Mesothelial cell of epicardium (in vitro differentiated cells): ENCODE results near the gene CALR. TPM values are rescaled to one million over a fixed set of nuclear protein-coding genes. Genes with fewer than 3 reads are reported as not detected.
A peak's percentile ranks its signal among the peaks of the same experiment; 100 is the strongest.

Source experiments
- DNase-seq, 2 experiments: peaks; one replicate each; pipeline ENCODE4 v3.0.0; 2021; ENCODE audit warnings: low spot score in 2 of 2; ENCODE audit not compliant: unreplicated experiment in 2 of 2
- H3K27ac Mint-ChIP-seq: 2 replicates; pipeline ENCODE4 v1.8.0; 2021; ENCODE audit warnings: mixed read lengths
- H3K27me3 Mint-ChIP-seq: 2 replicates; pipeline ENCODE4 v1.8.0; 2021; ENCODE audit warnings: low read depth, mixed read lengths
- H3K36me3 Mint-ChIP-seq: 2 replicates; pipeline ENCODE4 v1.8.0; 2021; ENCODE audit warnings: mixed read lengths
- H3K4me1 Mint-ChIP-seq: 2 replicates; pipeline ENCODE4 v1.8.0; 2021; ENCODE audit warnings: mixed read lengths
- H3K4me3 Mint-ChIP-seq: 2 replicates; pipeline ENCODE4 v1.8.0; 2021; ENCODE audit warnings: mild to moderate bottlenecking, moderate library complexity, mixed read lengths
- H3K9me3 Mint-ChIP-seq: 2 replicates; pipeline ENCODE4 v1.8.0; 2021; ENCODE audit warnings: mixed read lengths
- total RNA-seq: library from RNA; stranded (reverse); gene quantifications from 3 replicates; pipeline ENCODE4 v1.2.1, GENCODE V29; 2021
- TF ChIP-seq, protein P1 (sequence below): fragments of 200-600 bp; sonication (generic); IDR thresholded peaks from one replicate; pipeline ENCODE4 v1.5.0; 2021; ENCODE audit warnings: antibody characterized with exemption; ENCODE audit not compliant: unreplicated experiment

The CALR gene
- total RNA-seq, 1 donor from 2014 or later: 863 TPM

DNA sequence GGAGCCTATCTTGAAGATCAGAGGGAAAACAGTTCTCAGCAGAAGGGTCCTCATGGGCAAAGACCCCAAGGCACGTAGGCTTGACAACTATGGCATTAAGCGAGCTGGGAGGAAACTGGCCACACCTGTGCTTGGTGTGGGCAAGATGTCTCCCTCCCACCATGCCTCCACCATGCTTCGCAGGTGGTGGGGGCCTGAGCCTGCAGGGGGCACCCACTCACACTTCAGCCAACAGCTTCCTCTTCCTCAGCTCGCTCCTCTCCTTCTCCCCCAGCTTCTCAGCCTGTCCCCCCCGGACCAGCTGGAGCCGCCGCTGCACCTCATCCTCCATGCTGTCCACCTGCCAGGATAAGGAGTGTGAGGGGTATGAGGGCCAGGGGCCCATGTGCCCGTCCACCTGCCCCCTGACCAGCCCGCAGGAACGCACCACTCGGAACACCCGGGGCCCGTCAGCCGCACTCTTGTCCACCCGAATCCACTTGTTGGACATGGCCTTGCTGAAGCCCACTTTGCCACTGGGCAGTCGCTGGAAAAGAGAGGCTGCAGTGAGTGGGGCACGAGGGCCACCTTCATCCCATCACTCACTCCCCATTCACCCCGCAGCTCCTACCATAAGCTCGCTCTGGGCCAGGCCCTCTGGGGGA, 8.3 kb upstream of the CALR start:
- no peak overlapping the region for H3K4me3 Mint-ChIP-seq
- TF ChIP-seq, protein P1, sequence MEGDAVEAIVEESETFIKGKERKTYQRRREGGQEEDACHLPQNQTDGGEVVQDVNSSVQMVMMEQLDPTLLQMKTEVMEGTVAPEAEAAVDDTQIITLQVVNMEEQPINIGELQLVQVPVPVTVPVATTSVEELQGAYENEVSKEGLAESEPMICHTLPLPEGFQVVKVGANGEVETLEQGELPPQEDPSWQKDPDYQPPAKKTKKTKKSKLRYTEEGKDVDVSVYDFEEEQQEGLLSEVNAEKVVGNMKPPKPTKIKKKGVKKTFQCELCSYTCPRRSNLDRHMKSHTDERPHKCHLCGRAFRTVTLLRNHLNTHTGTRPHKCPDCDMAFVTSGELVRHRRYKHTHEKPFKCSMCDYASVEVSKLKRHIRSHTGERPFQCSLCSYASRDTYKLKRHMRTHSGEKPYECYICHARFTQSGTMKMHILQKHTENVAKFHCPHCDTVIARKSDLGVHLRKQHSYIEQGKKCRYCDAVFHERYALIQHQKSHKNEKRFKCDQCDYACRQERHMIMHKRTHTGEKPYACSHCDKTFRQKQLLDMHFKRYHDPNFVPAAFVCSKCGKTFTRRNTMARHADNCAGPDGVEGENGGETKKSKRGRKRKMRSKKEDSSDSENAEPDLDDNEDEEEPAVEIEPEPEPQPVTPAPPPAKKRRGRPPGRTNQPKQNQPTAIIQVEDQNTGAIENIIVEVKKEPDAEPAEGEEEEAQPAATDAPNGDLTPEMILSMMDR: no peak

DNA sequence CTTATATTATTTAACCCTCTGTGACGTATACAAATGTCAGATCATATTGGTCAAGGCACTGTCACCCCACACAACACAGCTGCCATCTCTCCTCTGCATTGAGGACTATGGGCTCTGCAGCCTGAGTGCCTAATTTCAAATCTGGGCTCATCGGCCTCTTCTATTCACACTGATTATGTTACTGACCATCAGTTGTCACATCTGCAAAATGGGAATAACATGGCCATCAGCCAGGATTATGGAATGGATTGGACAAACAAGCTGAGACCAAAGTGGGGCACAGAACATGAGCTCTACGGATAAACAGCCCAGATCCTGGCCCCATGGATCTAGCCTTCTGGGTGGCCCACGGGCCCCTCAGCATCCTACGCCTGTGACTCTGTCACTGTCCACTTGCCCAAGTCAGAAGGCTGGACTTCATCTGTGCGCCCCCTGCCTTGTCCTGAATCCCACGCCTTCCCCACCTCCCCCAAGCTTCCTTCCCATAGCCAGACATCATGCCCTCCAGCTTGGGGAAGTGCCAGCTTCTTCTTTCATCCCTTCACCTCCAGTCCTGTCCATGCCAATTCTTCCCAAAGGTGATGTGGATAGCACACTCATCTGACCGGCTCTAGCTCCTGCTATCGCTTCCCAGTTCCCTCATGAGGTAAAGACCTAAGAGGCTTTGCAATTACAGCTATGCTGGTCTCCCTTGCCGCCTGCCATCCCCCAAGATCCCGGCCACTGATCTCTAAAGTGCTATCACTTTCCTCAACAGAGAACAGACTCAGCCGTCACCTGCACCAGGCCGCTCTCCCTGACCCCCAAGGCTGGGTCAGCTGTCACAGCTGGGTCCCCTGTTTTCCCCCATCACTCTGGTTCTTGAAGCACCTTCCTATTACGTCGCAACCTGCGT, 5.8 kb upstream of the CALR start:
- Mint-ChIP-seq H3K4me1 (peaks cover 20% of the 10 kb centered on the region), H3K27ac (peak overlapping the region; percentile 84), H3K9me3 (no peaks in the 10 kb centered on the region), H3K36me3 (peaks cover 10% of the 10 kb centered on the region), H3K4me3 (peak overlapping the region; percentile 89), H3K27me3 (no peaks in the 10 kb centered on the region)
- TF ChIP-seq, protein P1: no peak
- no peak for DNase-seq

More for the DNA sequence above, 8.3 kb upstream of the CALR start:
- no peak overlapping the region for H3K27ac Mint-ChIP-seq
- no peaks in the 10 kb centered on the region for H3K9me3 Mint-ChIP-seq
- no peaks in the 10 kb centered on the region for H3K27me3 Mint-ChIP-seq
- peaks cover 17% of the 10 kb centered on the region for H3K36me3 Mint-ChIP-seq
- DNase-seq: no peak
- peaks cover 15% of the 10 kb centered on the region for H3K4me1 Mint-ChIP-seq

DNA sequence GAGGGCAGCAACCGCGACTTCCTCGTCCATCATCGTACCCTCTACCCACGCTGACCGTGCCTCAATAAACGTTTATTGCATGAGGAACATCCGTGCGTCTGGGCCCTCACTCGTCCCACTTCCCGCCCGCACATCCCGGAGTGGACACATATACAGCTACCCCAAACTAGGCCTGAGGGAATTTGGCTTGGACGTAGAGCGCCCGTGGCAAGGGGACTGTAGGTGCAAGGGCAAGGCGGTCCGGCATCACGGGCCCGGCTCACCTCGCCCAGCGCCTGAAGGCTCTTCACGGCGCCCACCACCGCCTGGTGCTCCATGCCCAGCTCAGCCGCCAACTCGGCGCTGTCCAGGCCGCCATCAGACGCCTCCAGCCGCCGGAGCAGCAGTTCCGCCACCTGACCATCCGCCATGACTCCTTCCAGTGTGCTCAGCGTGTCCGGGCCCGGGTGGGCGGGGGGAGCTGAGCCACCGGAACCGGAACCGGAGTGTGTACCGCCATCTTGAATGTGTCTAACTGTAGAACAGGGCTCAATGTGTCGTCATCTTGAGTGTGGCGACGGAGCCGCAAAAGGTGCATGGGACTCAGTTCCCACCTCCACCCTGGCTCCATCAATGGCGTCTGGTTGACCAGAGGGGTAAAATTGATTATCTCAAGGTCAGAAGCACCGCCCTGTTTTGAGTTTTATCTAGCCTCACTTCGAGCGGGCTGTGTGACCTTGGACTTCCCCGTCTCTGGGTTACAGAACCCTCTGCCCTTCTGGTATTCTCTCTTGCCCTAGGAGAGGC, 4.9 kb upstream of the CALR start, which contains the start of gene FARSA:
FARSA (minus strand) TSS at position 425 of the 786 bp plus-strand sequence; CDS start at position 410, 15 bp downstream.
- Mint-ChIP-seq H3K36me3 (peaks cover 5% of the 10 kb centered on the region), H3K27ac (peak within 1 kb of the TSS; percentile 84), H3K4me3 (peak within 1 kb of the TSS; percentile 89), H3K4me1 (peaks cover 23% of the 10 kb centered on the region), H3K9me3 (no peaks in the 10 kb centered on the region), H3K27me3 (no peaks in the 10 kb centered on the region)
- TF ChIP-seq, protein P1: no peak
- DNase-seq: peak; percentile 73 to 80

DNA sequence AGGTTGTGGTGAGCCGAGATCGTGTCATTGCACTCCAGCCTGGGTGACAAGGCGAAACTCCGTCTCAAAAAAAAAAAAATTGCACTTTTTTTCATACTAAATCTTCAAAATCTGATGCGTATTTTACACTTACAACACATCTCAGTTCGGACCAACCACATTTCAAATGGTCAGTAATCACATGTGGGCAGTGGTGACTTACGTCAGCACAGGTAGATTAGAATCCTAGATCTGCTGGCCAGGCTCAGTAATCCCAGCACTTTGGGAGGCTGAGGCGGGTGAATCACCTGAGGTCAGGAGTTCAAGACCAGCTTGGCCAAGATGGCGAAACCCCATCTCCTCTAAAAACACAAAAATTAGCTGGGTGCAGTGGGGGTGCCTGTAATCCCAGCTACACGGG, 3.3 kb upstream of the CALR start:
- Mint-ChIP-seq H3K9me3 (no peaks in the 10 kb centered on the region), H3K36me3 (peaks cover 8% of the 10 kb centered on the region), H3K4me1 (peaks cover 34% of the 10 kb centered on the region), H3K27me3 (no peaks in the 10 kb centered on the region), H3K27ac (no peak overlapping the region), H3K4me3 (peak overlapping the region; percentile 34)
- no peak for DNase-seq
- TF ChIP-seq, protein P1: no peak

DNA sequence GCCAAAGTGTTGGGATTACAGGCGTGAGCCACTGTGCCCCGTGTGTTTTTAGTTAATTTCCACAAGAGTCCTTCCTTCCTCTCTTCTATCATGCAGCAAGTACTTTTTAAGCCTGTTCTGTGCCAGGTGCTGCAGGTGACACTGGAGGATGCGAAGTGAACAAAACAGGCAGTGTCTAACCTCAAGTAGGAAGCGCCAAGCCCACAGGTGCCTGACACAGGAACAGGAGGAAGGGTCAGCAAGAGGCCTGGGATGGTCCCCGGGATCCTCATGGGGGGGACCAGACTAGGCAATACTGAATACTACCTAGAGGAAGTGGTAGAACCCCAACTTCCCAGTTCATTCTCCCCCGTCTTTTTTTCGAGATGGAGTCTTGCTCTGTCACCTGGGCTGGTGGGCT, 1.8 kb upstream of the CALR start:
- peaks cover 44% of the 10 kb centered on the region for H3K4me1 Mint-ChIP-seq
- no peak overlapping the region for H3K27ac Mint-ChIP-seq
- no peak for DNase-seq
- TF ChIP-seq, protein P1: no peak
- H3K36me3 Mint-ChIP-seq: peaks cover 18% of the 10 kb centered on the region
- no peaks in the 10 kb centered on the region for H3K27me3 Mint-ChIP-seq
- no peaks in the 10 kb centered on the region for H3K9me3 Mint-ChIP-seq
- H3K4me3 Mint-ChIP-seq: peak overlapping the region; percentile 4
